GDM1 (cell line): ENCODE data around the gene HERPUD1.
"Not testable (repeated sequence)": the region's sequence is repeated elsewhere in the genome, so short reads cannot be mapped to it uniquely, and the experiment has no call there.

Source experiments
- DNase-seq: peaks from one replicate; lab custom pipeline; 2025; lab: John Stamatoyannopoulos, UW

Gene HERPUD1

DNA sequence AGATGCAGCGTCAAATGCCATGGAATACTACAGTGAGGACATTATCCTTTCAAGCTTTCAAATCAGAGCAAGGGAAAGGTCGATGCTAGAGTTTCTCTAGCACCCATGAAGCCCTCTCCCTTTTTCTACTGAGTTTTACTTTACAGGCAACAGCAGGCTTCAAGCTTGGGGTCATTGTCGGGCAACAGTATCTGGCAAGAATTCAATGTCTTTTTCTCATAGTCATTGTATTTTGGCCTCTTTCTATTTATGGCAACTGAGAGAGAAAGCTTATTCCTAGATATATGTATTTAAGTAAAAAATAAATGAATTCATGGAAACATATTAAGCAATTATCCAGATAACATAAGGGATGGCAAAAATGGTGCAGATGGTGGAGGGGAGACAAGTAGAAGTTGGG is 29.4 kb downstream of the HERPUD1 start:
- DNase-seq = no peak

DNA sequence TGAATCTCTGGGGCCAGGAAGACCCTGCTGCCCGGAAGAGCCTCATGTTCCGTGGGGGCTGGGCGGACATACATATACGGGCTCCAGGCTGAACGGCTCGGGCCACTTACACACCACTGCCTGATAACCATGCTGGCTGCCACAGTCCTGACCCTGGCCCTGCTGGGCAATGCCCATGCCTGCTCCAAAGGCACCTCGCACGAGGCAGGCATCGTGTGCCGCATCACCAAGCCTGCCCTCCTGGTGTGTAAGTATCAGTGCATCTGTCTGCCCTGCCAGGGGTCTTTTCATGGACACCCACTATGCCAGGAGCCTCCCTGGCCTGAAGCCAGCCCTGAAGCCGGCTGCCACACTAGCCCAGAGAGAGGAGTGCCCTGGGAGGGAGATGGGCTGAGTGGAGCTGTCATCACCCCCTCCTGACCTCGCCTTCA is 29.9 kb downstream of the HERPUD1 start, which contains the start of gene CETP:
TSS of gene CETP (plus strand) at position 100 of the 431 bp plus-strand sequence. CDS start at position 130, 30 bp downstream.
- DNase-seq = no peak

DNA sequence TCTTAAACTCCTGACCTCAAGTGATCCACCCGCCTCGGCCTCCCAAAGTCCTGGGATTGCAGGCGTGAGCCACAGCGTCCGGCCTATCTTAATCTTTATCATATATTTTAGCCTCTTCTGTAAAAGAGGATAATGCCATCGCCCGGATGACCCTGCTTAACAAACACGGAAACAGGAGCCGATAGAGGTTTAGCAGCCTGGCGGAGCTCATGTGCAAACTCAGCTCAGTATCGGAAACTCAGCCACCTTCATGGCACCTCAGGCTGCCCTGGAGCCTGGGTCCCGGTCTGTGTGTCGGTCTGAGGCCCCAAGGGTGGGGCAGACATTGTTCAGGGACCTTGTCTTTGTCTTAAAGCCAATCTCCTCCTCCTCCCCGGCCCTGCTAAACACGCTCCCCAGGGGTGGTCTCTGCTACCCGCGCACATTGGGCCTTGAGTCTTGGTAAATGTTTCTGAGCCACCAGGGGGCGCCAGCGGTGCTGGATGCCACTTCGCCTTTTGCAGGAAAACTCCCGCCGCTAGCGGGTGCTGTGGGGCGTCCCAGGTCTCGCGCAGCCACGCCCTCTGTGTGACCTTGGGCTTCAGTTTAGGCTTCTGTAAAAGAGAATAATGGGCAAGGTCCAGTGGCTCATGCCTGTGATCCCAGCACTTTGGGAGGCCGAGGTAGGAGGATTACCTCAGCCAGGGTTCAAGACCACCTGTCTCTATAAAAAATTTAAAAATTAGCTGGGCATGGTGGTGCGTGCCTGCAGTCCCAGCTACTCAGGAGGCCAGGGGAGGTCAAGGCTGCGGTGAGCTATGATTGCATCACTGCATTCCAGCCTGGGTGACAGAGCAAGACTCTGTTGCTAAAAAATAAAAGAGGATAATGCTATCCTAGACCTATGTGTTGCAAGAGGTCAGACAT is 32.6 kb downstream of the HERPUD1 start:
- DNase-seq = peak; percentile 41

GRCh38 chr16:56965149-56966092 is 33.5 kb downstream of the HERPUD1 start:
- DNase-seq = no peak

DNA sequence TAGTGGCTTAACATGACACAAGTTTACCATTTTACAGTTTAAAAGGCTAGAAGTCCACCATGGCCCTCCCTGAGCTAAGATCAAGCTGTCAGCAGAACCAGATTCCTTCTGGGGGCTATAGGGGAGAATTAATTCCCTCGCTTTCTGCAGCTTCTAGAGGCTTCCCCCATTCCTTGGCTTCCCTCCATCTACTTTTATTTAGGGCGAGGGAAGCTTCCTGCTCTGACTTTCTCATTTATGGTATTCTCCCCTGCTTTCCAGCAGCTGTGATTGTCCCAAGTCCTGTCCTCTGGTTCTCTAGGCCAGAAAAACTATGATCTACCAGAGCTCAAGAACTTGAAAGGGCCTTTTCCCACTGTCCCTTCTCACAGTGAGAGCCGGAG is 34.1 kb downstream of the HERPUD1 start:
- no peak for DNase-seq

GRCh38 chr16:56967733-56968132 is 35.8 kb downstream of the HERPUD1 start:
- no peak for DNase-seq

- DNase-seq = no peak
Observed at GRCh38 chr16:56969769-56970168, 37.8 kb downstream of the HERPUD1 start.

- DNase-seq = no peak
Observed at GRCh38 chr16:56970934-56971767, 39.2 kb downstream of the HERPUD1 start.

- DNase-seq = no peak
Observed at GRCh38 chr16:56971768-56972043, 39.8 kb downstream of the HERPUD1 start.

GRCh38 chr16:56972403-56973293 is 40.7 kb downstream of the HERPUD1 start:
- no peak for DNase-seq

GRCh38 chr16:56973294-56973689 is 41.4 kb downstream of the HERPUD1 start:
- DNase-seq = no peak

DNA sequence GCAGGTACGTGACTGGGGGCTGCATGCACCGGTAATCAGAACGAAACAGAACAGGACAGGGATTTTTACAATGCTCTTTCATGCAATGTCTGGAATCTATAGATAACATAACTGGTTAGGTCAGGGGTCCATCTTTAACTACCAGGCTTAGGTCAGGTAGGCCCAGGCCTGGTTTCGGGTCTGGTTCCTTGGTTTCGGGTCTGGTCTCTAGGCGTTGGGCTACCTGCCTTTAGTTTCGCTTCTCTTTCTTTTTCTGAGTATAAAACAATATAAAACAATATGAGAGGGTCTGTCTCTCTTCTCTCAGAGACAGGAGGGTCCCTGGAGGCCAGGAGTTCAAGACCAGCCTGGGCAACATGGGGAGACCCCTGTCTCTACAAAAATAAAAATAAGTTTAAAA is 42.0 kb downstream of the HERPUD1 start:
- not testable (repeated sequence) for DNase-seq

GRCh38 chr16:56974549-56975300 is 42.8 kb downstream of the HERPUD1 start:
- DNase-seq = no peak

GRCh38 chr16:56975714-56976113 is 43.8 kb downstream of the HERPUD1 start:
- no peak for DNase-seq

GRCh38 chr16:56977216-56977615 is 45.3 kb downstream of the HERPUD1 start:
- DNase-seq = no peak

GRCh38 chr16:56977823-56978430 is 46.0 kb downstream of the HERPUD1 start:
- DNase-seq = no peak

DNA sequence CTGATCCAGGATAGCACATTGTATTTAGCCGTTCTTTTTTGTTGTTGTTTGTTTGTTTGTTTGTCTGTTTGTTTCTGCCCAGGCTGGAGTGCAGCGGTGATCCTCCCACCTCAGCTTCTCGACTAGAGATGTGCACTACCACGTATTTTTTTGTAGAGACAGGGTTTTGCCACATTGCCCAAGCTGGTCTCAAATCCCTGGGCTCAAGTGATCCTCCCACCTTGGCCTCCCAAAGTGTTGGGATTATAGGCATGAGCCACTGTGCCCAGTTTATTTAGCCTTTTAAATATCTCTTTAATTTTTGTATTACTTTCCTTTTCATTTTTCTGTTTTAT is 48.2 kb downstream of the HERPUD1 start:
- no peak for DNase-seq

GRCh38 chr16:56980792-56981724 is 49.1 kb downstream of the HERPUD1 start:
- no peak for DNase-seq
